IPS-NIHi11 (cell line): ENCODE measurements around the gene PARVB.

Source experiments
- DNase-seq: peaks from one replicate; pipeline ENCODE4 v3.0.0; 2012; ENCODE audit warnings: mixed read lengths, low spot score

Gene PARVB

DNA sequence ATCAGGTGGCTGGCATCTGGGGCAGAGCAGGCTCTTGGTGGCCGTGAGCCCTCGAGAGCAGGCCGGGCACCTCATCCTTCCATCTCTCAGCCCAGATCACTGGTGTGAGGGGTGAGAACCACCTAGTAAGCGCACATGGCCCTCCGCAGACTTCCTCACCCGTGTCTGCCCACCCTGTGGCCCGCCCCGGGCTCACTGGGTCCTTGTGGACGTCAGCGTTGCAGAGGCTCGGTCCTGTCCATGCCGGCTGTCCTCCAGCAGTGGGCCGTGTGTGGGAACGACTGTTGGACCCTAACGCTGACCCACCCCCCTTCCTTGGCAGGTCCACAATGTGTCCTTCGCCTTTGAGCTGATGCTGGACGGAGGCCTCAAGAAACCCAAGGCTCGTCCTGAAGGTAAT lies 139.4 kb downstream of the PARVB start:
- no peak for DNase-seq

DNA sequence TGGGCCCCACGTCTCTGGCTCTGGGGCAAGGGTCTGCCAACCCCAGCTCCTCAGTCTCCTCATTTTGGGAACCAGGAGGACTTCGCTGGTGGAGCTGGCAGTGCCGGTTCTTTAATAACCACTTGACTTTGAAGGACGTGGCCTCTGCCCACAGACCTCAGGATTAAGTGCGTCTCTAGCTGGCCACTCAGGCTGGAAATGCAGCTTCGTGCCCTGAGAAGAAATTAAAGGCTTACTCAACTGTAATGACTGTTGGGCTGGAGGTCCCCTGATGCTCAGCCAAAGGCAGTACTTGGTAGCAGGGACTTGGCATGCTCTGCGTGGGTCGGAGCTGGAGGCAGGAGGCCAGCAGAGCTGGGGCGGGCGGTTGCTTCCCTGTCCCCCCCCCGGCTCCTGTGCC lies 139.9 kb downstream of the PARVB start:
- no peak for DNase-seq

GRCh38 chr22:44165286-44165874 lies 141.3 kb downstream of the PARVB start:
- DNase-seq = no peak

DNA sequence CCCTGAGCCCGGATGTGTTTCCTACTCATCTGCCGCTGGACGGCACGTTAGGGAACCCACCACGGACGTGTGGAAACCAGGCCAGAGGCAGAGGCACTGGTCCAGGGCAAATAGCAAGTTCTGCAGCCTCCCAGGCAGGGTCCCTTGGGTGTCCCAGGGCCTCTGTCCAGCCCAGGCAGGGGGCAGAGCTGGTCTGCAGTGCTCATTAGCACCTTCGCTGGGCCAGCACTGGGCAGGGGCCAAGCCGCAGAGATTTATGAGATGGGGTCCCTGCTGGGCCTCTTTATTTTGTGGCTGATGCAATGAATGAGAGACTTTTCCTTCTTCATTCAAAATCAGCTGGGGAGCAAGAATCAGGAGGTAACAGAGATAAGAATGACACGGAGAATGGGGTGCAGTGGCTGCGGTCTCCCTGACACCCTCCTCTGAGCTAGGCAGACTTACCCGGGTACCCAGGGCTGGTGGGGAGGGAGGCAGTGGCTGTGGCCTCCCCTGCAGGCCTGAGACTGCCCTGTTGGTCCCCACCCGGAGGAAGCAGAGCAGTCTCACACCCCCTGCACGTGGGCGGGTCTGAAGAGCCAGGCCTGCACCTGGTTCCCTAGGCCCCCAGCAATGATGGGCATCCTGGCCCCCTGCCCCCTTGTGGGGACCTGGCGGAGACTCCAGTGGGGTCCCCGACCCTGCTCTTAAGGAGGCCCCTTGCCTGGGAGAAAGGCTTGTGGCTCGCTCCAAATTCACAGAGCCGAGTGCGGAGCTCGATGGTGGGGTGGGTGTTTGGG lies 142.6 kb downstream of the PARVB start:
- DNase-seq = no peak

DNA sequence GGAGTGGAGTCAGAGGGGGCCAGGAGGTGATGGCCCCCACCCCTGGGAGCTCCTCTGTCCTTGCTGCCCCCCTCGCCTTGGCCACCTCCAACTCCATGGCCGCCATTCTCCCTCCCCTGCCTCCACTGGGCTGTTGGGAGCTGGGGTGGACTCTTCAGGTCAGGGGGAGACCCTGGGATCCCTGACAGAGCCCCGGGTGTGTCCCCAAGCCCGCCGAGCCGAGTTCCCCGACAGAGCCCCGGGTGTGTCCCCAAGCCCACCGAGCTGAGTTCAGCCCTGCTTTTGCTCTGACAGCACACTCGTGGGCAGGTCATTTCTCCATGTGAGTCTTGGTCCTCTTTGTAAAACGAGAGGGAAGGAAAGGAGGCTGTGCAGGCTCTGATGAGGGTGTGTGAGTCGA lies 143.4 kb downstream of the PARVB start:
- no peak for DNase-seq

DNA sequence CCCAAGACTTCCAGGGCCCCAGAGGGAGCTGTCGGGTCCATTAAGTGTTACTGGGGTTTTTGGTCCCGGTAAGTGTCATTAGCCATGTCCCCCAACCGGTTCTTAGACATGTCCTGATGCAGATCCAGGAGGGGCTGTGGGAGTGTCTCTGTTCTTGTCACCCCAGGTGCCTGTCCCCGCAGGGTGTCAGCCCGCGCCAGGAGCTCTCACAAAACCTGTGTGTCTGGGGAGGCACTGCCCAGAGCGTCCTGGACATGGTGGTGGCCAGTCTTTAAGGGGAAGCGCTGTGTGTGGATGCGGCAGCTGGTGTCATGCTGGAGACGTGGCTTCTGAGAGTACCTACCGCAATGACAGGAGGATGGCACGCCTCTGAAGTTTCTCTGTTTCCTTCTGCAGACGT lies 144.1 kb downstream of the PARVB start:
- DNase-seq = no peak

- DNase-seq = no peak
Observed at GRCh38 chr22:44170470-44170869, 146.4 kb downstream of the PARVB start.

- no peak for DNase-seq
Observed at GRCh38 chr22:44171561-44171960, 147.5 kb downstream of the PARVB start.

DNA sequence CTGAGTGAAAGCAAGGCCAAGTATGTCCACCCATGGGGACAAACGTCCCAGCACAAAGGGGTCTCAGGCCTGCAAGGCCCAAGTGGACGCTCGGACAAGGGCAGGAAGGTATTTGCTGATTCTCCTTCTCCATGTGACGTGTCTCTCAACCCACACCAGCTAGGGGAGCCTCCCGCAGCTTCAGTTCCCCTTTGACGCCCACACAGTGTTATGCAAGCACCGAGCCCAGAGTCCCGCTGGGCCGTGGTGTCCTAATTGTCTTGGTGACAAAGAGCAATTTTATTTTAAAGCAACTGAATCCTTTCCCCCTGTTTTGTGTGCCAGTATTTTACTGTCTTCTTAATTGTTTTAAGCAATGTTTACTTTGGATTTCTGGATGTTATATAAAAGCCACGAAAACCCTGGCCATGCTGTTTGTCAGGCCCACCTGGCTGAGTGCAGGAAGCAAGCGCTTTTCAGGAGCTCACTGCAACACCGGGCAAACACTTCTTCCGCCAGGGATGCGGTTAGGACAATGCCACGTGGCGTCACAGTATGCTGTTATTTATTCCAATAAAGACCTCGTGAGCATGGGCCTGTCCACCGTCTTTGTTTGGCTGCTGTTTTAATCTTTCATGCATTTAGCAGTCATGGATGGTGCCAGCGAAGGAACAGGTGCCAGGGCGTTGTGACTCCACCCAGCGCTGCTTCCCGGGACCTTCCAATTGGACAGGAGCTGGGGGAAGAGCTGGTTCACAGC lies 148.4 kb downstream of the PARVB start:
- peak; percentile 55 for DNase-seq

- DNase-seq = no peak
Observed at GRCh38 chr22:44173154-44173553, 149.1 kb downstream of the PARVB start.

GRCh38 chr22:44175676-44176075 lies 151.6 kb downstream of the PARVB start:
- no peak for DNase-seq

- no peak for DNase-seq
Observed at GRCh38 chr22:44179196-44179988, 155.3 kb downstream of the PARVB start.

GRCh38 chr22:44179989-44180705 lies 156.0 kb downstream of the PARVB start:
- DNase-seq = no peak

DNA sequence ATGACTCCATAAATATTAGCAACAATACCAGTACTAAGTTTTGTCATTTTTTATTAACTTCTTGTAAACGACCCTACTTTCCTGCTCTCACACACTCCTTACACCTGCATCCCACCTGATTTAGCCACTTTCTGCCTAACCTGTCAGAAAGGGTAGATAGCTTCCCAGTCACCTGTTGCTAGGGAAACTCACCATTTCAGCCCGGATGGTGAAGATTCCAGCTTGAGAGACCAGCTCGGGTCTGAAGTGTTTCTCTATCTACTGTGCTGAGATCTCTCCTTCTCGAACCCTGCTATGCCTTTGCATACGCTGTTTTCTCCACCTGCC lies 156.6 kb downstream of the PARVB start, which contains the start of gene PARVG:
TSS of gene PARVG (plus strand) at position 220 of the 327 bp plus-strand sequence. CDS start 2,405 bp downstream, outside the sequence.
- peak; percentile 69 for DNase-seq

DNA sequence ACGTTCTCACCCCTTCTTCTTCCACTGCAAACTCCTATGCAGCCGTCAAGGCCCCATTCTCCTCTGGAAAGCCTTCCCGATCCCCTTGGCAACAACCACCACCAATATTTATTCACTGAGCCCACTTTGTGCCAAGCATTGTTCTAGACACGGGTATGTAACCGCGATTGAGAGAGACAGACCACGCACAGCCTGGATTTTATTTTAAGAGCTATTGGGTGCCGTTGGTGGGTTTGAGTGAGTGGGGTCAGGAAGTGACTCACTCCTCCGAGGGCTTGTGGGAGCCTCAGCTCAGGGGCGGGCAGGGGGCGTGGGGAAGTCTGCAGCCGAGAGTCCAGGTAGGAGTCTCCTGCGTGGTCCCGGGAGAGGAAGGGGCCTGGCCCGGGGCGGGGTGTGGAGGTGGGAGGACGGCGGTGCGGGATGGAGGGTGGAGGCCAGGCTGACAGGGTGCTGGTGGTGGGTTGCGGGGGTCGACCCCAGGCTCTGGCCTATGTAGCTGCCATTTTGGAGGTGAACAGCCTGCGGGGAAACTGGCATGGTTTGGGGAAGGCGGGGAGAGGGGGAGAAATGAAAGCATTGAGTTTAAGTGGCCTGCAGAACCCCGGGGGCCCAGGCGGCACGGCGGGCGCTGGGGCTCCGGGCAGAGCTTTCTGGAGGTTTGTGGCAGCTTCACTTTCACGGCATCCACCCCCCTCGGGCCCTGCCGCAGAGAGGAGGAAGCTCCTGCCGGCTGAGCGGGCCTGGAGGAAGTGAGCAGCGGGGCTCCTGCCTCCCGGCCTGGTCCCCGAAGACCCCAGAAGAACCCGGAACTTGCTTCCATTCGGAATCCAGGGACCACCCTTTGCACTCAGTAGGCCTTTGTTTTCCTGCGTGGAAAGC lies 157.2 kb downstream of the PARVB start:
- DNase-seq = no peak

GRCh38 chr22:44181912-44182587 lies 157.9 kb downstream of the PARVB start:
- DNase-seq = no peak

DNA sequence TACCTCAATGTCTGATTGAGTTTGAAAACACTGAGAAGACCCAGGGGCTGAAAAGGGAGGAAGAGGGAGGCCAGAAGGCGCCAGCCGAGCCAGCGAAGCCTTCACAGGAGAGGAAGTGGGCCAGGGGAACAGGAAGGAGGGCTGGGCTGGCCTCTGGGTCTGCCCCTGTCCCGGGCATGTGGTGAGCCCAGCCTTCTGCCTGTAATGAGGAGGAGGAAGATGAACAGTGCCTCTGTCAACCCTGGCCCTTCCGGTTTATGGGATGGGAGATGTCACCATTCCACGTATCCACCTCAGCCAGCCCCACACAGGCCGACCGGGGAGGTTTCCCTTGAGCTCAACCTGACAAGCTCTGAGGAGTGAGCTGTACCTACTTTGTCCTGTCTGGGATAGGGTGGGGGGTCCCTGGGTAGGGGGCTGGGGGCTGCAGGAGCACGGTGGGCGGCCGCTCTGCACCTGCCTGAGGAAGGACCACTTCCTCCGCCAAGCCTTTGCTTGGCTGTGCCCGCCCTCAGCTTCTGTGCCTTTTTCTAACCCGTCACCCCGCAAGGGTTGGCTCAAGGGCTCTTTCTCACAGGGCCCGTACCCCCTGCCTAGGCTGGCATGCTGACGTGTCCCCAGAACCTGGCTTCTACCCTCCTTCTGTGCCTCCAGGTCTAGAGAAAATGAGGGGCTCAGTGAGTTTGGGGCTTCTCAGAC lies 158.6 kb downstream of the PARVB start:
- no peak for DNase-seq

- no peak for DNase-seq
Observed at GRCh38 chr22:44183287-44183588, 159.1 kb downstream of the PARVB start.

DNA sequence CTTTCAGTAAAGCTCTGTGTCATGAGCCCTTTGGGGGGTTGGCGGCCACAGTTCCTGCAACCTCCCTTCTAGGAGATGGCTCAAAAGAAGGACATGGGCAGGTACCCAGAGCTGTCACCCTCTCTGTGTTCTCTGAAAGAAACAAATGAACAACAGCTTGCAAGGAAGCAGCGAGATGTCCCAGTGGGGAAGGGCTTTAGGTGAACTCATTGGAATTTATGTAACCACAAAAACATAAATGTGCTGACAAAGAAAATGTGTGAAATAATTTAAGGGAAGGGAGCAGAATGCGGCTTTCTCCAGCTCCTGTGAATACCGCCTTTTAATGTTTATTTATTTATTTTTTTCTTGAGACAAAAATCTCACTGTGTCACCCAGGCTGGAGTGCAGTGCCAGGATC lies 159.9 kb downstream of the PARVB start:
- DNase-seq = no peak
